IMR-90 (cell line): ENCODE measurements around the gene PLA2G1B. TPM values are rescaled to one million over a fixed set of nuclear protein-coding genes. Genes with fewer than 3 reads are reported as not detected.

Source experiments
- ATAC-seq: fragments of 200-7000 bp; cut with Tn5 transposase; 2 replicates; pipeline ENCODE4 v1.9.1; 2020; ENCODE audit warnings: low read depth, mild to moderate bottlenecking, moderate library complexity
- BruUV-seq: library from RNA; stranded (reverse); fragments of 400-500 nt; replicated peaks from 2 replicates; lab custom pipeline; 2021; lab: Mats Ljungman, UMichigan
- CTCF ChIA-PET: fragments of 300-600 bp; formaldehyde crosslinking; extraction: SDS; loops from one replicate; lab custom pipeline; 2021; ENCODE audit warnings: antibody characterized with exemption; lab: Yijun Ruan, JAX
- POLR2A ChIA-PET: fragments of 300-600 bp; sonication (Branson Sonifier 250); formaldehyde crosslinking; loops from one replicate; lab custom pipeline; 2022; ENCODE audit warnings: antibody characterized with exemption; ENCODE audit not compliant: unreplicated experiment; lab: Charles Lee
- DNase-seq: peaks from one replicate; pipeline ENCODE4 v3.0.0; 2013
- H2AFZ ChIP-seq: replicated peaks from 2 replicates; pipeline ENCODE3; 2013; ENCODE audit warnings: low read length, mild to moderate bottlenecking; ENCODE audit not compliant: poor library complexity
- H2AK5ac ChIP-seq: 2 replicates; pipeline ENCODE4 v1.6.1; 2013; ENCODE audit warnings: low read depth, low read length, inconsistent platforms
- H2AK9ac ChIP-seq: replicated peaks from 2 replicates; pipeline ENCODE3; 2013; ENCODE audit warnings: mild to moderate bottlenecking, low read depth, low read length, moderate library complexity; ENCODE audit not compliant: poor library complexity
- H2BK120ac ChIP-seq: 2 replicates; pipeline ENCODE4 v1.6.1; 2013; ENCODE audit warnings: low read depth, low read length, inconsistent platforms
- H2BK15ac ChIP-seq: 3 replicates; pipeline ENCODE4 v1.6.1; 2013; ENCODE audit warnings: low read depth, low read length, inconsistent platforms
- H2BK20ac ChIP-seq: 2 replicates; pipeline ENCODE4 v1.6.1; 2013; ENCODE audit warnings: low read depth, mild to moderate bottlenecking, inconsistent platforms, low read length, moderate library complexity
- H2BK5ac ChIP-seq: 2 replicates; pipeline ENCODE4 v1.6.1; 2013; ENCODE audit warnings: mild to moderate bottlenecking, low read depth, low read length, inconsistent platforms; ENCODE audit not compliant: poor library complexity, severe bottlenecking
- H3K14ac ChIP-seq: replicated peaks from 2 replicates; pipeline ENCODE4 v1.6.1; 2013; ENCODE audit warnings: low read depth, low read length, inconsistent platforms
- H3K18ac ChIP-seq: 2 replicates; pipeline ENCODE4 v1.6.1; 2013; ENCODE audit warnings: low read depth, low read length, control low read depth
- H3K23ac ChIP-seq: 2 replicates; pipeline ENCODE4 v1.6.1; 2013; ENCODE audit warnings: low read depth, low read length, inconsistent platforms
- H3K27ac ChIP-seq: 2 replicates; pipeline ENCODE4 v1.5.1; 2013; ENCODE audit warnings: mild to moderate bottlenecking, control low read depth, low read length; ENCODE audit not compliant: insufficient read depth
- H3K27me3 ChIP-seq: 2 replicates; pipeline ENCODE4 v1.6.1; 2013; ENCODE audit warnings: low read length; ENCODE audit not compliant: control insufficient read depth, insufficient read depth
- H3K36me3 ChIP-seq: 2 replicates; pipeline ENCODE4 v1.6.1; 2013; ENCODE audit warnings: low read length, mixed read lengths; ENCODE audit not compliant: control insufficient read depth, insufficient read depth
- H3K4ac ChIP-seq: 2 replicates; pipeline ENCODE4 v1.6.1; 2013; ENCODE audit warnings: low read depth, low read length, inconsistent platforms
- H3K4me1 ChIP-seq: 2 replicates; pipeline ENCODE4 v1.6.1; 2013; ENCODE audit warnings: low read length, mixed read lengths; ENCODE audit not compliant: control insufficient read depth, insufficient read depth
- H3K4me2 ChIP-seq: 2 replicates; pipeline ENCODE4 v1.6.1; 2013; ENCODE audit warnings: low read depth, mild to moderate bottlenecking, control low read depth, low read length, moderate library complexity
- H3K4me3 ChIP-seq: 2 replicates; pipeline ENCODE4 v1.5.1; 2013; ENCODE audit warnings: low read depth, mild to moderate bottlenecking, control low read depth, low read length, moderate library complexity; ENCODE audit not compliant: insufficient read depth
- H3K56ac ChIP-seq: 2 replicates; pipeline ENCODE4 v1.6.1; 2013; ENCODE audit warnings: low read length, inconsistent platforms; ENCODE audit not compliant: insufficient read depth; ENCODE audit errors: extremely low read depth
- H3K79me1 ChIP-seq, 2 experiments: 2 replicates each; pipeline ENCODE4 v1.6.1; 2013; ENCODE audit warnings: low read length in 2 of 2, inconsistent platforms in 1 of 2, low read depth in 1 of 2
- H3K9ac ChIP-seq: 2 replicates; pipeline ENCODE4 v1.6.1; 2013; ENCODE audit warnings: low read depth, low read length, control low read depth
- H3K9me1 ChIP-seq: 2 replicates; pipeline ENCODE4 v1.6.1; 2013; ENCODE audit warnings: low read length, inconsistent platforms; ENCODE audit not compliant: insufficient read depth
- H3K9me3 ChIP-seq: 2 replicates; pipeline ENCODE4 v1.6.1; 2013; ENCODE audit warnings: low read length; ENCODE audit not compliant: control insufficient read depth, insufficient read depth
- H4K20me1 ChIP-seq: 2 replicates; pipeline ENCODE4 v1.6.1; 2013; ENCODE audit warnings: low read length, inconsistent platforms; ENCODE audit not compliant: insufficient read depth
- H4K5ac ChIP-seq: 2 replicates; pipeline ENCODE4 v1.6.1; 2013; ENCODE audit warnings: mild to moderate bottlenecking, low read depth, low read length, control low read depth
- H4K8ac ChIP-seq, 2 experiments: 2 replicates each; pipeline ENCODE4 v1.6.1; 2013; ENCODE audit warnings: low read depth in 2 of 2, low read length in 2 of 2, control low read depth in 1 of 2, inconsistent platforms in 1 of 2
- H4K91ac ChIP-seq: 2 replicates; pipeline ENCODE4 v1.6.1; 2013; ENCODE audit warnings: low read depth, low read length, inconsistent platforms; ENCODE audit not compliant: insufficient read depth
- BHLHE40 ChIP-seq: fragments of 150-350 bp; IDR thresholded peaks from 2 replicates; pipeline ENCODE4 v1.6.1; 2016; ENCODE audit warnings: mild to moderate bottlenecking, low read depth, low read length
- CEBPB ChIP-seq: IDR thresholded peaks from 2 replicates; pipeline ENCODE4 v1.6.1; 2012; ENCODE audit warnings: low read depth, low read length, improper control_type of control experiment
- CHD1 ChIP-seq: IDR thresholded peaks from 2 replicates; pipeline ENCODE4 v1.6.1; 2012; ENCODE audit warnings: low read depth, low read length, improper control_type of control experiment
- MAFK ChIP-seq: IDR thresholded peaks from 2 replicates; pipeline ENCODE4 v1.6.1; 2012; ENCODE audit warnings: low read depth, low read length, improper control_type of control experiment
- MAZ ChIP-seq: IDR thresholded peaks from 2 replicates; pipeline ENCODE4 v1.6.1; 2012; ENCODE audit warnings: low read depth, mild to moderate bottlenecking, low read length, improper control_type of control experiment, moderate library complexity, borderline replicate concordance
- NFE2L2 ChIP-seq: fragments of 150-350 bp; IDR thresholded peaks from 2 replicates; pipeline ENCODE4 v1.6.1; 2016; ENCODE audit warnings: low read depth, mild to moderate bottlenecking, low read length
- POLR2A ChIP-seq: IDR thresholded peaks from 2 replicates; pipeline ENCODE4 v1.6.1; 2012; ENCODE audit warnings: mild to moderate bottlenecking, low read depth, low read length
- SMC3 ChIP-seq: fragments of 150-350 bp; IDR thresholded peaks from 2 replicates; pipeline ENCODE4 v1.6.1; 2016; ENCODE audit warnings: low read depth, mild to moderate bottlenecking, antibody characterized with exemption, low read length, moderate library complexity
- whole genome bisulfite sequencing, 2 experiments: methylation state at CpG; one replicate each; pipeline versions ENCODE4 v1.1.5 to v1.1.7; 2013; ENCODE audit warnings: missing lambda C conversion rate in 2 of 2; ENCODE audit not compliant: insufficient read length in 1 of 2; ENCODE audit errors: extremely low coverage in 2 of 2; 5-methylcytosine and 5-hydroxymethylcytosine counted together
- dilution Hi-C: fragments of 300-500 bp; cut with HindIII; formaldehyde crosslinking; loops from one replicate; pipeline ENCODE4 v1.14.3; 2018; ENCODE audit warnings: low sequenced_read_pairs; ENCODE audit not compliant: unreplicated experiment
- in situ Hi-C: fragments of 300-500 bp; cut with MboI; formaldehyde crosslinking; loops from 3 replicates; pipeline ENCODE4 v1.14.3; 2019; ENCODE audit warnings: low sequenced_read_pairs, inconsistent platforms, mixed read lengths
- intact Hi-C: fragments of 100-400 bp; cut with micrococcal nuclease; formaldehyde crosslinking; loops from 2 replicates; pipeline ENCODE4 v1.10.0; 2022
- polyA plus RNA-seq, 3 experiments: library from polyadenylated mRNA; depleted of rRNA; stranded (reverse); fragments of >200 nt; gene quantifications; 2 replicates each; pipeline ENCODE4 v1.2.3, GENCODE V29; 2012; ENCODE audit warnings: low replicate concordance in 1 of 3
- total RNA-seq: library from RNA; depleted of rRNA; stranded (reverse); fragments of >200 nt; gene quantifications from 2 replicates; pipeline ENCODE4 v1.2.3, GENCODE V29; 2012
- TF ChIP-seq, protein P1 (sequence below): fragments of 150-350 bp; IDR thresholded peaks from 2 replicates; pipeline ENCODE4 v1.6.1; 2017; ENCODE audit warnings: mild to moderate bottlenecking, antibody characterized with exemption, low read length, low read depth

Gene PLA2G1B
- total and polyA plus RNA-seq, 2 of the 4 experiments (the other 2 are of a cell fraction): not detected

DNA sequence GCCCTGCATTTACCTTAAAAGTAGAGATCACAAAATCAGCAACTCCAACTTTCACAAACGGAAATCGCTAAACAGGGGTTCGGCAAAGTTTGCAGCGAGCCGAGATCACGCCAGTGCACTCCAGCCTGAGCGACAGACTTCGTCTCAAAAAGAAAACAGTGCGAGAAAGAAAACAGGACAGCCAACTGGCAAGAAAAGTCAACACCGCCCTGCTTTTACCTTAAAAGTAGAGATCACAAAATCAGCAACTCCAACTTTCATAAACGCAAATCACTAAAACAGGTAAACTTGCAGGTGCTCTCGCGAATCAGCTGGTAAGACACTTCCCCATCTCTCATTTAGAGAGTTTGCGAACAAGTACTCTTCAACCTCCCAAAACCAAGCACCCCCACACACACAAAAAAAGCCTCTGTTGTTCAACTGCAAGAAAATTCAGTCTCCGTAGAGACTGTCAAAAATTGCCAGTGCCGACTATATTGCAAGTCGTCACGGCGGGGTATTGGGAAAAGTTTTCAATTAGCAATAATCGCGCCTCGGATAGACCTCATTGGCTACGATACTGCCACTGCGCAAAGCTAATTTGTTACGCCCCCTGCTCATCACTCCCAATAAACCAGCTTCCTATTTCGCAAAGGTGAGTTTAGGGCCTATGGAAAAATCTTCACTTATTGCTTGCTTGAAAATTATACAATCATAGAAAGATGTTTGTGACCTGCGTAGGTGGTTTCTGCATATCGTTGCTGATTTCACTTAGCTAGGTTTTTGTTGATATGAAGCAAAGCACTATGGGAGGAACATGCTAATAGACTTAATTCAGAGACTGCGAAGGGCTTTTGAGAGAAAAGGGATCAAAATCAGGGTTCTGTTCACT, 34.7 kb downstream of the PLA2G1B start, which contains the start of gene RNU4-1:
RNU4-1 (minus strand) TSS at position 577 of the 871 bp plus-strand sequence.
- Histone ChIP-seq H4K8ac (peak within 1 kb of the TSS; percentile 58 to 88), H3K79me1 (no peaks in the 10 kb centered on the region), H3K23ac (peak within 1 kb of the TSS; percentile 77), H4K91ac (peak within 1 kb of the TSS; percentile 87), H3K27ac (peak within 1 kb of the TSS; percentile 93), H4K5ac (peak within 1 kb of the TSS; percentile 95), H3K36me3 (no peaks in the 10 kb centered on the region), H2BK5ac (peak within 1 kb of the TSS; percentile 100), H3K4ac (peak within 1 kb of the TSS; percentile 100), H4K20me1 (peaks cover 20% of the 10 kb centered on the region), H2AK9ac (no peak within 1 kb of the TSS), H3K4me2 (peak within 1 kb of the TSS; percentile 84), H3K18ac (peak within 1 kb of the TSS; percentile 98), H3K14ac (peak within 1 kb of the TSS; percentile 63), H3K27me3 (no peaks in the 10 kb centered on the region), H3K4me3 (peak within 1 kb of the TSS; percentile 56), H3K9me3 (no peaks in the 10 kb centered on the region), H2AFZ (peak within 1 kb of the TSS; percentile 91), H3K56ac (peak within 1 kb of the TSS; percentile 100), H2BK20ac (peak within 1 kb of the TSS; percentile 93), H3K4me1 (0 out of 2 replicates have a peak, but pooled peaks cover 5% of the 10 kb centered on the region), H2BK15ac (no peak within 1 kb of the TSS), H2BK120ac (peak within 1 kb of the TSS; percentile 100), H3K9me1 (peaks cover 4% of the 10 kb centered on the region; the same call in 1 of the 2 replicates), H3K9ac (peak within 1 kb of the TSS; percentile 98), H2AK5ac (no peak within 1 kb of the TSS)
- TF ChIP-seq, protein P1, sequence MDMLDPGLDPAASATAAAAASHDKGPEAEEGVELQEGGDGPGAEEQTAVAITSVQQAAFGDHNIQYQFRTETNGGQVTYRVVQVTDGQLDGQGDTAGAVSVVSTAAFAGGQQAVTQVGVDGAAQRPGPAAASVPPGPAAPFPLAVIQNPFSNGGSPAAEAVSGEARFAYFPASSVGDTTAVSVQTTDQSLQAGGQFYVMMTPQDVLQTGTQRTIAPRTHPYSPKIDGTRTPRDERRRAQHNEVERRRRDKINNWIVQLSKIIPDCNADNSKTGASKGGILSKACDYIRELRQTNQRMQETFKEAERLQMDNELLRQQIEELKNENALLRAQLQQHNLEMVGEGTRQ: no peak
- TF ChIP-seq POLR2A: peak; percentile 100
- TF ChIP-seq MAZ: peak; percentile 40; the same call in 1 of the 2 replicates
- TF ChIP-seq CHD1: peak; percentile 86; the same call in 1 of the 2 replicates
- TF ChIP-seq NFE2L2: 0 out of 2 replicates have a peak, but pooled peaks have one; percentile 19
- peak; percentile 19; the same call in 1 of the 2 replicates for TF ChIP-seq BHLHE40
- TF ChIP-seq CEBPB: peak; percentile 52; the same call in 1 of the 2 replicates
- TF ChIP-seq MAFK: no peak; the same call in 1 of the 2 replicates
- no peak for TF ChIP-seq SMC3
- ChIA-PET CTCF (interaction anchor here (1.6 kb wide), 1 partner anchor 9 kb away, joined by 11 read pairs; the partner anchor contains the start of gene SIRT4), POLR2A (interaction anchor here (0.5 to 3.2 kb wide), 14 partner anchors 9 to 294 kb away, joined by 3 to 45 read pairs (median 4); partner anchors contain the start of genes PXN, RPLP0 and SIRT4)
- dilution Hi-C loops: no loop called here
- ATAC-seq: peak; percentile 53
- DNase-seq: peak; percentile 97
- BruUV-seq: no TSS peak
- intact Hi-C loops: no loop called here
- WGBS, 2 experiments: 0% methylated on average over 8 of the region's 29 CpGs; no CpG with 5 or more reads in 1 of the 2 experiments
- in situ Hi-C loops: no loop called here
